Neural cell (in vitro differentiated cells): Measurements from ENCODE around the gene IL10RA. TPM values are rescaled to one million over a fixed set of nuclear protein-coding genes. Genes with fewer than 3 reads are reported as not detected.

Experiments
- H2AFZ ChIP-seq: fragments of 200-600, 300-800 bp; sonication (generic), shearing (Covaris generic); 2 replicates; pipeline ENCODE4 v1.6.0; 2014; ENCODE audit warnings: low read depth, mild to moderate bottlenecking, antibody characterized with exemption, low read length, moderate library complexity
- H3F3A ChIP-seq: fragments of 200-600 bp; shearing (Covaris generic); 2 replicates; pipeline ENCODE4 v1.6.1; 2016; ENCODE audit warnings: mild to moderate bottlenecking, moderate library complexity, mixed read lengths, antibody characterized with exemption, low read length; ENCODE audit not compliant: insufficient read depth, poor library complexity, severe bottlenecking
- H3K27ac ChIP-seq: fragments of 200-600, 300-800 bp; sonication (generic), shearing (Covaris generic); 2 replicates; pipeline ENCODE4 v1.5.1; 2014; ENCODE audit warnings: mild to moderate bottlenecking, low read length, moderate library complexity
- H3K27me3 ChIP-seq: fragments of 300-800, 200-600 bp; sonication (generic), shearing (Covaris generic); 2 replicates; pipeline ENCODE4 v1.6.0; 2014; ENCODE audit warnings: mild to moderate bottlenecking, low read depth, low read length, moderate library complexity; ENCODE audit not compliant: insufficient read depth
- H3K36me3 ChIP-seq: fragments of 300-800, 200-600 bp; sonication (generic), shearing (Covaris generic); 2 replicates; pipeline ENCODE4 v1.5.1; 2014; ENCODE audit warnings: mild to moderate bottlenecking, antibody characterized with exemption, low read length, moderate library complexity; ENCODE audit not compliant: insufficient read depth
- H3K4me2 ChIP-seq: fragments of 300-800, 200-600 bp; sonication (generic), shearing (Covaris generic); 2 replicates; pipeline ENCODE4 v1.6.0; 2014; ENCODE audit warnings: mild to moderate bottlenecking, low read length
- H3K4me3 ChIP-seq: fragments of 300-800, 200-600 bp; sonication (generic), shearing (Covaris generic); 2 replicates; pipeline ENCODE4 v1.5.1; 2014; ENCODE audit warnings: mild to moderate bottlenecking, low read length, moderate library complexity
- H3K79me2 ChIP-seq: fragments of 200-600 bp; shearing (Covaris generic); replicated peaks from 2 replicates; pipeline ENCODE4 v1.6.0; 2014; ENCODE audit warnings: mild to moderate bottlenecking, low read length, moderate library complexity; ENCODE audit not compliant: insufficient read depth
- H3K9ac ChIP-seq: fragments of 300-800, 200-600 bp; sonication (generic), shearing (Covaris generic); 2 replicates; pipeline ENCODE4 v1.6.1; 2016; ENCODE audit warnings: mild to moderate bottlenecking, low read length, mixed read lengths
- H3K9me2 ChIP-seq: fragments of 200-600 bp; shearing (Covaris generic); 2 replicates; pipeline ENCODE4 v1.6.1; 2016; ENCODE audit warnings: mild to moderate bottlenecking, low read length, mixed read lengths; ENCODE audit not compliant: insufficient read depth
- H3K9me3 ChIP-seq: fragments of 200-600, 300-800 bp; sonication (generic), shearing (Covaris generic); 2 replicates; pipeline ENCODE4 v1.6.1; 2016; ENCODE audit warnings: mild to moderate bottlenecking, mixed run types, low read length, moderate library complexity, mixed read lengths
- H4K20me1 ChIP-seq: fragments of 200-600 bp; shearing (Covaris generic); 2 replicates; pipeline ENCODE4 v1.6.1; 2016; ENCODE audit warnings: mild to moderate bottlenecking, mixed run types; ENCODE audit not compliant: insufficient read depth
- CTCF ChIP-seq: fragments of 450-650 bp; IDR thresholded peaks from 2 replicates; pipeline ENCODE4 v1.5.1; 2014; ENCODE audit warnings: antibody characterized with exemption, mild to moderate bottlenecking, moderate library complexity; ENCODE audit not compliant: poor library complexity, severe bottlenecking
- EP300 ChIP-seq: fragments of 450-650 bp; conservative IDR thresholded peaks from 2 replicates; pipeline ENCODE4 v1.6.1; 2014; ENCODE audit warnings: antibody characterized with exemption, mild to moderate bottlenecking, moderate library complexity; ENCODE audit not compliant: poor library complexity, severe bottlenecking
- EZH2 ChIP-seq: fragments of 200-600, 300-800 bp; shearing (Covaris generic), sonication (generic); IDR thresholded peaks from 2 replicates; pipeline ENCODE4 v1.6.1; 2014; ENCODE audit warnings: antibody characterized with exemption, low read length, borderline replicate concordance, mild to moderate bottlenecking; ENCODE audit not compliant: insufficient read depth, poor library complexity, severe bottlenecking
- MXI1 ChIP-seq: fragments of 450-650 bp; conservative IDR thresholded peaks from 2 replicates; pipeline ENCODE4 v1.6.1; 2014; ENCODE audit warnings: antibody characterized with exemption, mild to moderate bottlenecking; ENCODE audit not compliant: poor library complexity, severe bottlenecking
- POLR2AphosphoS5 ChIP-seq: IDR thresholded peaks from 2 replicates; pipeline ENCODE4 v1.6.1; 2012
- RAD21 ChIP-seq: fragments of 450-650 bp; conservative IDR thresholded peaks from 2 replicates; pipeline ENCODE4 v1.6.1; 2014; ENCODE audit warnings: antibody characterized with exemption, mild to moderate bottlenecking, moderate library complexity
- REST ChIP-seq: IDR thresholded peaks from 2 replicates; pipeline ENCODE4 v1.6.1; 2012; ENCODE audit warnings: borderline replicate concordance
- SMC3 ChIP-seq: fragments of 450-650 bp; conservative IDR thresholded peaks from 2 replicates; pipeline ENCODE4 v1.6.1; 2014; ENCODE audit warnings: antibody characterized with exemption, mild to moderate bottlenecking, moderate library complexity; ENCODE audit not compliant: poor library complexity
- TAF1 ChIP-seq: IDR thresholded peaks from 2 replicates; pipeline ENCODE4 v1.6.1; 2012; ENCODE audit warnings: low read depth
- polyA plus RNA-seq: library from polyadenylated mRNA; depleted of rRNA; stranded (reverse); fragments of >200 nt; gene quantifications from 2 replicates; pipeline ENCODE4 v1.2.3, GENCODE V29; 2014

Gene IL10RA
- polyA plus RNA-seq, 1 donor from 2014 or later: 1.1 TPM

- Histone ChIP-seq H3K4me2 (no peak overlapping the region), H4K20me1 (no peaks in the 10 kb centered on the region), H2AFZ (no peak overlapping the region), H3K4me3 (no peak overlapping the region), H3K27me3 (no peaks in the 10 kb centered on the region), H3F3A (no peaks in the 10 kb centered on the region), H3K9me3 (no peaks in the 10 kb centered on the region), H3K36me3 (no peaks in the 10 kb centered on the region), H3K27ac (no peak overlapping the region), H3K9me2 (no peaks in the 10 kb centered on the region), H3K79me2 (no peaks in the 10 kb centered on the region), H3K9ac (no peak overlapping the region)
- no peak for TF ChIP-seq TAF1
- TF ChIP-seq SMC3: no peak
- no peak for TF ChIP-seq POLR2AphosphoS5
- no peak for TF ChIP-seq EP300
- TF ChIP-seq EZH2: no peak
- TF ChIP-seq CTCF: no peak
- no peak for TF ChIP-seq MXI1
- TF ChIP-seq RAD21: no peak
- TF ChIP-seq REST: no peak
Observed at GRCh38 chr11:118001494-118001971, 15.3 kb downstream of the IL10RA start.

GRCh38 chr11:118002010-118002540, 15.9 kb downstream of the IL10RA start:
- no peaks in the 10 kb centered on the region for H3F3A ChIP-seq
- no peak overlapping the region for H3K4me3 ChIP-seq
- H3K27ac ChIP-seq: no peak overlapping the region
- no peak overlapping the region for H3K9ac ChIP-seq
- TF ChIP-seq POLR2AphosphoS5 (no peak), SMC3 (no peak), MXI1 (no peak), EZH2 (no peak), REST (no peak), EP300 (no peak), CTCF (no peak), RAD21 (no peak), TAF1 (no peak)
- no peaks in the 10 kb centered on the region for H4K20me1 ChIP-seq
- H3K27me3 ChIP-seq: no peaks in the 10 kb centered on the region
- no peak overlapping the region for H2AFZ ChIP-seq
- no peaks in the 10 kb centered on the region for H3K9me2 ChIP-seq
- H3K79me2 ChIP-seq: no peaks in the 10 kb centered on the region
- H3K9me3 ChIP-seq: no peaks in the 10 kb centered on the region
- H3K36me3 ChIP-seq: no peaks in the 10 kb centered on the region
- H3K4me2 ChIP-seq: no peak overlapping the region
